H1 (cell line): ENCODE data around the gene AKR1B1. TPM values are rescaled to one million over a fixed set of nuclear protein-coding genes. Genes with fewer than 3 reads are reported as not detected.

Source experiments
- CTCF ChIA-PET: fragments of 300-600 bp; sonication (Branson Sonifier 250); formaldehyde crosslinking; loops from one replicate; lab custom pipeline; 2021; ENCODE audit not compliant: partially characterized antibody; lab: Charles Lee
- POLR2A ChIA-PET: fragments of 300-600 bp; sonication (Branson Sonifier 250); formaldehyde crosslinking; loops from one replicate; lab custom pipeline; 2021; ENCODE audit warnings: inconsistent platforms; ENCODE audit not compliant: partially characterized antibody; lab: Charles Lee
- DNase-seq, 2 experiments: peaks; one replicate each; pipeline versions ENCODE4 v3.0.0 to v3.0.0-alpha.2; 2010 to 2022; ENCODE audit warnings: low spot score in 2 of 2, low read depth in 1 of 2, mixed read lengths in 1 of 2
- FAIRE-seq: peaks from 2 replicates; lab custom pipeline; 2011; peaks lifted over from hg19 to GRCh38; lab: Jason Lieb, UNC
- H2AFZ ChIP-seq: 2 replicates; pipeline ENCODE4 v1.8.1; 2012; ENCODE audit warnings: low read length, inconsistent platforms
- H2AK5ac ChIP-seq: 2 replicates; pipeline ENCODE4 v1.6.1; 2013; ENCODE audit warnings: low read depth, low read length
- H2BK120ac ChIP-seq: replicated peaks from 2 replicates; pipeline ENCODE3; 2013; ENCODE audit warnings: low read depth, low read length, inconsistent platforms
- H2BK12ac ChIP-seq: 2 replicates; pipeline ENCODE4 v1.6.1; 2013; ENCODE audit warnings: low read depth, low read length
- H2BK15ac ChIP-seq: 2 replicates; pipeline ENCODE4 v1.6.1; 2013; ENCODE audit warnings: low read length
- H2BK20ac ChIP-seq: 2 replicates; pipeline ENCODE4 v1.6.1; 2013; ENCODE audit warnings: low read length
- H2BK5ac ChIP-seq: 2 replicates; pipeline ENCODE4 v1.6.1; 2013; ENCODE audit warnings: low read depth, low read length
- H3K14ac ChIP-seq: 2 replicates; pipeline ENCODE4 v1.6.1; 2013; ENCODE audit warnings: inconsistent platforms; ENCODE audit not compliant: insufficient read length
- H3K18ac ChIP-seq: 2 replicates; pipeline ENCODE4 v1.6.1; 2013; ENCODE audit warnings: low read length; ENCODE audit errors: extremely low read depth
- H3K23ac ChIP-seq: 2 replicates; pipeline ENCODE4 v1.6.1; 2013; ENCODE audit warnings: inconsistent platforms; ENCODE audit not compliant: insufficient read length
- H3K23me2 ChIP-seq: 2 replicates; pipeline ENCODE4 v1.6.1; 2013; ENCODE audit warnings: low read depth, low read length
- H3K27ac ChIP-seq: 2 replicates; pipeline ENCODE4 v1.6.1; 2011; ENCODE audit warnings: low read depth, low read length, inconsistent platforms
- H3K27me3 ChIP-seq, 4 experiments: replicated peaks in 1 of 4; 1 replicate in 1 of 4; 2 replicates in 3 of 4; pipeline versions ENCODE4 v1.6.1 to v1.8.1; 2011 to 2013; ENCODE audit warnings: low read length in 3 of 4, mild to moderate bottlenecking in 3 of 4, inconsistent platforms in 2 of 4, mixed read lengths in 2 of 4, moderate library complexity in 1 of 4; ENCODE audit not compliant: control insufficient read depth in 3 of 4, insufficient read depth in 3 of 4; ENCODE audit errors: extremely low read depth in 1 of 4
- H3K36me3 ChIP-seq, 4 experiments: 2 replicates each; pipeline versions ENCODE4 v1.6.1 to v1.8.1; 2011 to 2013; ENCODE audit warnings: mild to moderate bottlenecking in 4 of 4, low read length in 3 of 4, moderate library complexity in 2 of 4, control low read depth in 1 of 4, inconsistent platforms in 1 of 4; ENCODE audit not compliant: insufficient read depth in 4 of 4, control insufficient read depth in 2 of 4
- H3K4ac ChIP-seq: replicated peaks from 2 replicates; pipeline ENCODE3; 2013; ENCODE audit warnings: low read length, low read depth, mixed read lengths, inconsistent platforms; ENCODE audit not compliant: insufficient read length
- H3K4me1 ChIP-seq, 4 experiments: replicated peaks in 1 of 4; 1 replicate in 1 of 4; 2 replicates in 3 of 4; pipeline versions ENCODE4 v1.6.1 to v1.8.1; 2011 to 2013; ENCODE audit warnings: low read length in 3 of 4, inconsistent platforms in 2 of 4, mixed read lengths in 1 of 4; ENCODE audit not compliant: insufficient read depth in 4 of 4, control insufficient read depth in 3 of 4
- H3K4me2 ChIP-seq, 2 experiments: 2 replicates each; pipeline versions ENCODE4 v1.6.1 to v1.8.1; 2011 to 2013; ENCODE audit warnings: low read depth in 2 of 2, low read length in 2 of 2, control low read depth in 1 of 2, inconsistent platforms in 1 of 2, mild to moderate bottlenecking in 1 of 2; ENCODE audit not compliant: insufficient read depth in 1 of 2
- H3K4me3 ChIP-seq, 4 experiments: fragments of 200-600, 300-600 bp in 1 of 4; sonication (generic), shearing (Covaris generic), sonication (Bioruptor Twin) in 1 of 4; 2 replicates each; pipeline versions ENCODE4 v1.5.1 to v1.8.1; 2011 to 2016; ENCODE audit warnings: low read length in 4 of 4, low read depth in 3 of 4, control low read depth in 2 of 4, inconsistent platforms in 2 of 4, mild to moderate bottlenecking in 2 of 4, mixed read lengths in 1 of 4, moderate library complexity in 1 of 4; ENCODE audit not compliant: insufficient read depth in 2 of 4; ENCODE audit errors: extremely low read depth in 1 of 4
- H3K56ac ChIP-seq: replicated peaks from 2 replicates; pipeline ENCODE3; 2013; ENCODE audit warnings: low read depth, mild to moderate bottlenecking, mixed read lengths, low read length, inconsistent platforms; ENCODE audit not compliant: insufficient read length
- H3K79me1 ChIP-seq: 2 replicates; pipeline ENCODE4 v1.6.1; 2013; ENCODE audit warnings: low read depth, low read length, control low read depth
- H3K79me2 ChIP-seq, 2 experiments: 2 replicates each; pipeline versions ENCODE4 v1.6.1 to v1.8.1; 2012 to 2013; ENCODE audit warnings: low read length in 2 of 2, mild to moderate bottlenecking in 2 of 2, inconsistent platforms in 1 of 2; ENCODE audit not compliant: insufficient read depth in 2 of 2, control insufficient read depth in 1 of 2
- H3K9ac ChIP-seq, 4 experiments: replicated peaks in 1 of 4; 1 replicate in 1 of 4; 2 replicates in 3 of 4; pipeline versions ENCODE4 v1.6.1 to v1.8.1; 2011 to 2013; ENCODE audit warnings: low read depth in 3 of 4, low read length in 3 of 4, control low read depth in 2 of 4, mild to moderate bottlenecking in 2 of 4, moderate library complexity in 2 of 4, inconsistent platforms in 1 of 4; ENCODE audit errors: extremely low read depth in 1 of 4
- H3K9me3 ChIP-seq, 2 experiments: 2 replicates each; pipeline versions ENCODE4 v1.6.1 to v1.8.1; 2012 to 2013; ENCODE audit warnings: mild to moderate bottlenecking in 2 of 2, moderate library complexity in 2 of 2, control low read depth in 1 of 2, inconsistent platforms in 1 of 2, low read depth in 1 of 2, low read length in 1 of 2, mixed read lengths in 1 of 2; ENCODE audit not compliant: insufficient read depth in 2 of 2
- H4K20me1 ChIP-seq, 2 experiments: replicated peaks in 1 of 2; 2 replicates each; pipeline versions ENCODE3 to v1.8.1; 2011 to 2013; ENCODE audit warnings: inconsistent platforms in 2 of 2, low read length in 2 of 2, mild to moderate bottlenecking in 1 of 2; ENCODE audit not compliant: insufficient read depth in 2 of 2, control insufficient read depth in 1 of 2
- H4K5ac ChIP-seq: 2 replicates; pipeline ENCODE4 v1.6.1; 2013; ENCODE audit warnings: low read length, low read depth, mixed read lengths, inconsistent platforms; ENCODE audit not compliant: insufficient read length
- H4K8ac ChIP-seq: 2 replicates; pipeline ENCODE4 v1.8.0; 2013; ENCODE audit warnings: mild to moderate bottlenecking, moderate library complexity, low read length, inconsistent platforms; ENCODE audit not compliant: insufficient read depth; ENCODE audit errors: extremely low read depth
- H4K91ac ChIP-seq: replicated peaks from 2 replicates; pipeline ENCODE3; 2013; ENCODE audit warnings: low read length, mixed read lengths, inconsistent platforms; ENCODE audit not compliant: insufficient read length
- EP300 ChIP-seq, 2 experiments: IDR thresholded peaks; 1 replicate in 1 of 2; 2 replicates in 1 of 2; pipeline ENCODE4 v1.6.1; 2011 to 2012; ENCODE audit warnings: low read depth in 2 of 2, low read length in 2 of 2, mild to moderate bottlenecking in 2 of 2, borderline replicate concordance in 1 of 2, inconsistent platforms in 1 of 2, moderate library complexity in 1 of 2
- KDM1A ChIP-seq: fragments of 200-600, 300-600 bp; sonication (generic); IDR thresholded peaks from 2 replicates; pipeline ENCODE4 v1.7.1; 2016; ENCODE audit warnings: mild to moderate bottlenecking, low read length, borderline replicate concordance
- TBP ChIP-seq: IDR thresholded peaks from 2 replicates; pipeline ENCODE4 v1.6.1; 2011; ENCODE audit warnings: low read depth, low read length, improper control_type of control experiment
- WGBS, 2 experiments: shearing (Covaris generic) in 1 of 2; methylation state at CpG; one replicate each; pipeline versions ENCODE4 v1.1.6 to v1.1.7; 2013 to 2015; ENCODE audit warnings: low lambda C conversion rate in 2 of 2, mixed read lengths in 2 of 2, inconsistent platforms in 1 of 2, low coverage in 1 of 2, missing lambda C conversion rate in 1 of 2; ENCODE audit not compliant: insufficient replicate concordance in 2 of 2, insufficient coverage in 1 of 2, insufficient read length in 1 of 2; ENCODE audit errors: extremely low coverage in 1 of 2, missing lambda C conversion rate in 1 of 2; 5-methylcytosine and 5-hydroxymethylcytosine counted together
- polyA plus RNA-seq, 7 experiments: library from polyadenylated mRNA; depleted of rRNA in 3 of 7; stranded (reverse) in 5 of 7; unstranded in 2 of 7; fragments of >200 nt in 5 of 7; fragments of 200-250 nt in 2 of 7; gene quantifications; 1 replicate in 5 of 7; 2 replicates in 1 of 7; 4 replicates in 1 of 7; pipeline versions ENCODE4 v1.2.1 to v1.2.3, GENCODE V29; 2011 to 2013; ENCODE audit warnings: missing spikeins in 2 of 7, mixed read lengths in 2 of 7
- total RNA-seq: library from RNA; stranded (reverse); fragmentation: NEBNext Ultra II Directional; extraction: Animal tissue kit (Norgen Biotek cat#: 25700); gene quantifications from 2 replicates; pipeline ENCODE4 v1.2.1, GENCODE V29; 2021
- TF ChIP-seq, protein P1 (sequence below): IDR thresholded peaks from 2 replicates; pipeline ENCODE4 v1.6.1; 2011; ENCODE audit warnings: low read depth, mild to moderate bottlenecking, low read length; ENCODE audit not compliant: insufficient read depth

AKR1B1 gene
- total and polyA plus RNA-seq, 2 of the 8 experiments (the other 6 are each of a cell fraction or from before 2014, with no cell fraction given): 195 to 273 TPM

DNA sequence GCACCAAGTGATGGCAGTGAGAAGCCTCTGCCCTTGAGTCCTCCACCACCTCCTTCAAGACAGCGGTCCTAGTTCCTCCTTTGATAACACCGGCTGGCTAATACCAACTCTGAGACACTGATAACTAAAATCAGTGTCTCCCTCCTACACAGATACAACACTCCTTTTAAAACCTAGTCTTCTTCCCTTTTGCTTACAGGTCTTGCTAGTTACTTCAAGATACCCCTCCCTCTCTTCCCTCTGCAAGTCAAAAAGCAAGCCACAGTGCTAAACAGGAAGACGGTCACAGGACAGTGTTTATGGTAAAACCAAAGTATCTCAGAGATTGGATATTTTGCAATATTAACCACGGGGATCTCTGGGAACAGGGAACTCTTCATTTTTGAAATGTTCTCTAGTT lies 4.6 kb downstream of the AKR1B1 start:
- H3K4ac ChIP-seq: no peak overlapping the region
- H2BK20ac ChIP-seq: no peak overlapping the region
- H3K18ac ChIP-seq: no peak overlapping the region
- H3K56ac ChIP-seq: no peak overlapping the region
- H4K91ac ChIP-seq: no peak overlapping the region
- peaks cover 12 to 20% of the 10 kb centered on the region in 2 experiments for H4K20me1 ChIP-seq
- no peak overlapping the region for H3K14ac ChIP-seq
- H3K79me1 ChIP-seq: peaks cover 8% of the 10 kb centered on the region
- peaks cover 12 to 30% (median 18%) of the 10 kb centered on the region in 4 experiments for H3K36me3 ChIP-seq
- H2AFZ ChIP-seq: no peak overlapping the region
- ChIA-PET CTCF (interaction anchor here (0.6 to 5.8 kb wide), 6 partner anchors 15 to 343 kb away, joined by 3 to 40 read pairs (median 6); no protein-coding TSS in a partner anchor), POLR2A (interaction anchor here (1.0 kb wide), 1 partner anchor 55 kb away, joined by 3 read pairs; no protein-coding TSS in a partner anchor)
- H4K8ac ChIP-seq: no peak overlapping the region
- H2BK5ac ChIP-seq: no peak overlapping the region
- WGBS, 2 experiments: 89% methylated on average over 4 of the region's 4 CpGs; no CpG with 5 or more reads in 1 of the 2 experiments
- FAIRE-seq (no peak), DNase-seq (no peak)
- no peak overlapping the region for H3K9ac ChIP-seq
- no peak overlapping the region for H3K27ac ChIP-seq
- H2AK5ac ChIP-seq: no peak overlapping the region
- no peak overlapping the region for H2BK12ac ChIP-seq
- H3K4me1 ChIP-seq: peaks cover 0 to 4% (median 0%) of the 10 kb centered on the region in 4 experiments; a peak in 3 of 7 replicates
- no peak overlapping the region for H4K5ac ChIP-seq
- H2BK15ac ChIP-seq: no peak overlapping the region
- H3K9me3 ChIP-seq: no peaks in the 10 kb centered on the region
- TF ChIP-seq EP300 (IDR thresholded peaks at IDR 0.05; ENCODE audit: borderline replicate concordance in 1 of 2, low read depth in 2 of 2, low read length in 2 of 2) (no peak), TBP (no peak), KDM1A (no peak)
- TF ChIP-seq, protein P1, sequence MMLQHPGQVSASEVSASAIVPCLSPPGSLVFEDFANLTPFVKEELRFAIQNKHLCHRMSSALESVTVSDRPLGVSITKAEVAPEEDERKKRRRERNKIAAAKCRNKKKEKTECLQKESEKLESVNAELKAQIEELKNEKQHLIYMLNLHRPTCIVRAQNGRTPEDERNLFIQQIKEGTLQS: no peak
- H3K27me3 ChIP-seq: no peaks in the 10 kb centered on the region
- H3K23ac ChIP-seq: no peak overlapping the region
- H2BK120ac ChIP-seq: no peak overlapping the region
- peaks cover 0 to 49% of the 10 kb centered on the region in 2 experiments; a peak in 3 of 4 replicates for H3K79me2 ChIP-seq
- no peak overlapping the region for H3K4me2 ChIP-seq
- peaks cover 4% of the 10 kb centered on the region; the same call in 1 of the 2 replicates for H3K23me2 ChIP-seq
- no peak overlapping the region for H3K4me3 ChIP-seq
